PC-3 (cell line): ENCODE measurements around the gene DOK5. TPM values are rescaled to one million over a fixed set of nuclear protein-coding genes. Genes with fewer than 3 reads are reported as not detected.

ENCODE experiments used
- ATAC-seq: fragments of 200-7000 bp; cut with Tn5 transposase; 2 replicates; pipeline ENCODE4 v1.9.1; 2020; ENCODE audit warnings: mild to moderate bottlenecking, moderate library complexity
- BruUV-seq: library from RNA; stranded (reverse); fragments of 400-500 nt; replicated peaks from 2 replicates; lab custom pipeline; 2021; lab: Mats Ljungman, UMichigan
- CTCF ChIA-PET: fragments of 300-600 bp; sonication (Branson Sonifier 250); formaldehyde crosslinking; loops from one replicate; lab custom pipeline; 2022; ENCODE audit warnings: antibody characterized with exemption; lab: Charles Lee
- POLR2A ChIA-PET: fragments of 300-600 bp; sonication (Branson Sonifier 250); formaldehyde crosslinking; loops from one replicate; lab custom pipeline; 2022; ENCODE audit warnings: antibody characterized with exemption; ENCODE audit not compliant: unreplicated experiment; lab: Charles Lee
- DNase-seq: peaks from one replicate; pipeline ENCODE4 v3.0.0-alpha.2; 2015
- H2AFZ ChIP-seq: fragments of 300-600 bp; sonication (generic); 2 replicates; pipeline ENCODE4 v1.6.0; 2016; ENCODE audit warnings: antibody characterized with exemption, low read length
- H3F3A ChIP-seq: fragments of 300-600 bp; sonication (generic); one replicate; pipeline ENCODE4 v1.6.0; 2017; ENCODE audit warnings: antibody characterized with exemption, low read length, control low read depth, mild to moderate bottlenecking; ENCODE audit not compliant: unreplicated experiment
- H3K27ac ChIP-seq: fragments of 300-600 bp; sonication (generic); 2 replicates; pipeline ENCODE4 v1.5.1; 2016; ENCODE audit warnings: mild to moderate bottlenecking, low read length
- H3K27me3 ChIP-seq: fragments of 300-600 bp; sonication (generic); 2 replicates; pipeline ENCODE4 v1.6.1; 2016; ENCODE audit warnings: low read length, mixed read lengths
- H3K36me3 ChIP-seq: fragments of 300-600 bp; sonication (generic); 2 replicates; pipeline ENCODE4 v1.6.1; 2016; ENCODE audit warnings: low read depth, mixed run types, low read length, mixed read lengths
- H3K4me1 ChIP-seq: fragments of 300-600 bp; sonication (generic); 2 replicates; pipeline ENCODE4 v1.5.1; 2016; ENCODE audit warnings: low read length; ENCODE audit not compliant: insufficient read depth
- H3K4me2 ChIP-seq: fragments of 300-600 bp; sonication (generic); 2 replicates; pipeline ENCODE4 v1.6.0; 2016; ENCODE audit warnings: low read length
- H3K4me3 ChIP-seq: fragments of 300-600 bp; sonication (generic); 2 replicates; pipeline ENCODE4 v1.5.1; 2016; ENCODE audit warnings: mild to moderate bottlenecking, low read length, mixed read lengths
- H3K79me2 ChIP-seq: fragments of 300-600 bp; sonication (generic); 2 replicates; pipeline ENCODE4 v1.6.1; 2017; ENCODE audit warnings: low read length, mixed read lengths
- H3K9ac ChIP-seq: fragments of 300-600 bp; sonication (generic); 2 replicates; pipeline ENCODE4 v1.6.0; 2016; ENCODE audit warnings: mild to moderate bottlenecking, low read length
- H3K9me2 ChIP-seq: fragments of 300-600 bp; sonication (generic); replicated peaks from 2 replicates; pipeline ENCODE4 v1.6.1; 2016; ENCODE audit warnings: mixed run types, low read length, mixed read lengths
- H3K9me3 ChIP-seq: fragments of 300-600 bp; sonication (generic); 2 replicates; pipeline ENCODE4 v1.6.1; 2016; ENCODE audit warnings: low read length, mixed read lengths
- H4K20me1 ChIP-seq: fragments of 300-600 bp; sonication (generic); 2 replicates; pipeline ENCODE4 v1.6.1; 2016; ENCODE audit warnings: low read length, mixed read lengths
- EZH2 ChIP-seq: fragments of 300-600 bp; sonication (generic); IDR thresholded peaks from one replicate; pipeline ENCODE4 v1.6.1; 2017; ENCODE audit warnings: antibody characterized with exemption, mild to moderate bottlenecking, low read length; ENCODE audit not compliant: unreplicated experiment
- EZH2phosphoT487 ChIP-seq: fragments of 300-600 bp; sonication (generic); IDR thresholded peaks from 2 replicates; pipeline ENCODE4 v1.6.1; 2018; ENCODE audit warnings: mild to moderate bottlenecking, antibody characterized with exemption, low read length, borderline replicate concordance
- intact Hi-C: fragments of 100-400 bp; cut with micrococcal nuclease; formaldehyde crosslinking; loops from 2 replicates; pipeline ENCODE4 v1.9.0; 2023
- total RNA-seq: library from RNA; depleted of rRNA; stranded (reverse); fragments of >200 nt; gene quantifications from 2 replicates; pipeline ENCODE4 v1.2.3, GENCODE V29; 2014
- TF ChIP-seq, protein P1 (sequence below): fragments of 300-600 bp; sonication (generic); conservative IDR thresholded peaks from 2 replicates; pipeline ENCODE4 v1.5.1; 2017; ENCODE audit warnings: antibody characterized with exemption, low read depth, mild to moderate bottlenecking, low read length

The DOK5 gene
- total RNA-seq, 1 experiment from 2014 or later: not detected

DNA sequence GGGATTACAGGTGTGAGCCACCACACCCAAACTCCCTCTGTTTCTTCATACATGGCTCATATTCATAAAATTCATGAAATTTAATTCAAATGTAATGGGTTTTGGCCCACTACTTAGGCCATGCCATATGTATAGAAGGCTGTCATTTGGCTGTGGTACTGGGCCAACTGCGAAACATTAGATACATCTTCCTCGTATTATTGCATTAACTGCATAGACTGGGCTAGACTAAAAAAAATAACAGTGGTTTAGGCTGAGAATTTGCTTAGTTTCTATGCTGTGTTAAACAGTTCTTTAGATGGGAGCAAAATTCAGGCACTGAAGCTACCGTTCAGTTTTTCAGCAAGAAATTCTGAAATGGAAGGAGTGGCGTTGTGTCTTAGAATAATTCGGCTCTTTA, 133.6 kb downstream of the DOK5 start:
- H3K4me2 ChIP-seq: no peak overlapping the region
- no peaks in the 10 kb centered on the region for H3K9me3 ChIP-seq
- ATAC-seq (no peak), DNase-seq (no peak)
- H4K20me1 ChIP-seq: no peaks in the 10 kb centered on the region
- no TSS peak for BruUV-seq
- ChIA-PET CTCF (no interaction called here), POLR2A (no interaction called here)
- H3K27ac ChIP-seq: no peak overlapping the region
- no peaks in the 10 kb centered on the region for H3K9me2 ChIP-seq
- H3K36me3 ChIP-seq: no peaks in the 10 kb centered on the region
- intact Hi-C loops: no loop called here
- H3K4me3 ChIP-seq: no peak overlapping the region
- no peaks in the 10 kb centered on the region for H3F3A ChIP-seq
- H3K4me1 ChIP-seq: no peaks in the 10 kb centered on the region
- TF ChIP-seq, protein P1, sequence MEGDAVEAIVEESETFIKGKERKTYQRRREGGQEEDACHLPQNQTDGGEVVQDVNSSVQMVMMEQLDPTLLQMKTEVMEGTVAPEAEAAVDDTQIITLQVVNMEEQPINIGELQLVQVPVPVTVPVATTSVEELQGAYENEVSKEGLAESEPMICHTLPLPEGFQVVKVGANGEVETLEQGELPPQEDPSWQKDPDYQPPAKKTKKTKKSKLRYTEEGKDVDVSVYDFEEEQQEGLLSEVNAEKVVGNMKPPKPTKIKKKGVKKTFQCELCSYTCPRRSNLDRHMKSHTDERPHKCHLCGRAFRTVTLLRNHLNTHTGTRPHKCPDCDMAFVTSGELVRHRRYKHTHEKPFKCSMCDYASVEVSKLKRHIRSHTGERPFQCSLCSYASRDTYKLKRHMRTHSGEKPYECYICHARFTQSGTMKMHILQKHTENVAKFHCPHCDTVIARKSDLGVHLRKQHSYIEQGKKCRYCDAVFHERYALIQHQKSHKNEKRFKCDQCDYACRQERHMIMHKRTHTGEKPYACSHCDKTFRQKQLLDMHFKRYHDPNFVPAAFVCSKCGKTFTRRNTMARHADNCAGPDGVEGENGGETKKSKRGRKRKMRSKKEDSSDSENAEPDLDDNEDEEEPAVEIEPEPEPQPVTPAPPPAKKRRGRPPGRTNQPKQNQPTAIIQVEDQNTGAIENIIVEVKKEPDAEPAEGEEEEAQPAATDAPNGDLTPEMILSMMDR: no peak
- peaks cover 45% of the 10 kb centered on the region for H3K27me3 ChIP-seq
- H3K79me2 ChIP-seq: no peaks in the 10 kb centered on the region
- no peak overlapping the region for H3K9ac ChIP-seq
- H2AFZ ChIP-seq: no peak overlapping the region

DNA sequence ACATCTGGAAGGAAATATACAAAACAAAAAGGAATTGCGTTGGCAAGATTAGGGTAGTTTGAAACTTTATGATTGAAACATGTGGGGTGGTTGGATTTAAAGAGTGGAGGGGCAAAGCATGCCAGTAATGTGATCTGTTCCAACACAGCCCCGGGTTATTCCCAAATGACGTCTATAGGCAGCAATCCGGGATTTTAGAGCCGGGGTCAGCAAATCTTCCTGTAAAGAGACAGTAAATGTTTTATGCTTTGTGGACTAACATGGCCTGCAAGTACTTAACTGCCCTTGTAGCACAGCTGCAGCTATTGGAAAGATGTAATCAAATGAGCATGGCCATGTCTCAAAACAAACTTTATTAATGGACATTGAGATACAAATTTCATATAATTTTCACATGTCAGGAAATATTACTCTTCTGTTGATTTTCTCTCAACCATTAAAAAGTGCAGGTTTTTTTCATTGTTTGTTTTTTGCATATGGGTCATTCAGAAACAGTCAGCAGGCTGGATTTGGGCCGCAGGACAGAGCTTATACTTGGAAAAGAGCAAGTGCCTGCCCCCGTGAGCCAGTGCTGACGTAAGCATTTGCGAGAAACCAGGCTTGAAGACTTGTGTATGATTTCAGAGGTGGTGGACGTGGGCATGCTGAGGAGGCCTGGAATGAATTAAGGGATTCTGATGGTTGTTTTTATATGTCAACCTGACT, 136.5 kb downstream of the DOK5 start:
- BruUV-seq: no TSS peak
- no peaks in the 10 kb centered on the region for H3K36me3 ChIP-seq
- H3K9me2 ChIP-seq: no peaks in the 10 kb centered on the region
- H3K4me3 ChIP-seq: no peak overlapping the region
- no peaks in the 10 kb centered on the region for H3K9me3 ChIP-seq
- H3F3A ChIP-seq: no peaks in the 10 kb centered on the region
- CTCF ChIA-PET: no interaction called here
- no peak overlapping the region for H3K9ac ChIP-seq
- no peak for ATAC-seq
- H3K79me2 ChIP-seq: no peaks in the 10 kb centered on the region
- no peak overlapping the region for H3K4me2 ChIP-seq
- H3K4me1 ChIP-seq: no peaks in the 10 kb centered on the region
- no peak overlapping the region for H3K27ac ChIP-seq
- TF ChIP-seq EZH2: no peak
- TF ChIP-seq EZH2phosphoT487: no peak
- TF ChIP-seq, protein P1: no peak
- H4K20me1 ChIP-seq: no peaks in the 10 kb centered on the region
- POLR2A ChIA-PET: no interaction called here
- intact Hi-C loops: no loop called here
- DNase-seq: no peak
- H3K27me3 ChIP-seq: peaks cover 57% of the 10 kb centered on the region
- H2AFZ ChIP-seq: no peak overlapping the region

DNA sequence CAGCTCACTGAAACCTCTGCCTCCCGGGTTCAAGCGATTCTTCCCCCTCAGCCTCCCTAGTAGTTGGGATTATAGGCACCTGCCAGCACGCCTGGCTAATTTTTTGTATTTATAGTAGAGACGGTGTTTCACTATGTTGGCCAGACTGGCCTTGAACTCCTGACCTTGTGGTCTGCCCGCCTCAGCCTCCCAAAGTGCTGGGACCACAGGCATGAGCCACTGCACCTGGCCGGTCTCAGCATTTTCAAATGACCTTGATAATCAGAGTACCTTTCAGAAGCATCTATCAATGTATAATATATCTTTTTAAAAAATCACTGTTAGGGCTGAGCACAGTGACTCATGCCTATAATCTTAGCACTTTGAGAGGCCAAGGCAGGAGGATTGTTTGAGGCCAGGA, 143.0 kb downstream of the DOK5 start:
- ChIA-PET CTCF (no interaction called here), POLR2A (no interaction called here)
- Histone ChIP-seq H3K27ac (no peak overlapping the region), H3K4me2 (no peak overlapping the region), H3K9ac (no peak overlapping the region), H4K20me1 (no peaks in the 10 kb centered on the region), H3K4me1 (no peaks in the 10 kb centered on the region), H3K9me2 (no peaks in the 10 kb centered on the region), H3K27me3 (peaks cover 60% of the 10 kb centered on the region), H3K4me3 (no peak overlapping the region), H2AFZ (no peak overlapping the region), H3K36me3 (no peaks in the 10 kb centered on the region), H3F3A (no peaks in the 10 kb centered on the region), H3K79me2 (no peaks in the 10 kb centered on the region), H3K9me3 (no peaks in the 10 kb centered on the region)
- intact Hi-C loops: no loop called here
- ATAC-seq (no peak), DNase-seq (no peak)
- BruUV-seq: no TSS peak
- TF ChIP-seq EZH2phosphoT487 (no peak), EZH2 (no peak)
- TF ChIP-seq, protein P1: no peak
